GM12891 (cell line): Measurements from ENCODE around the gene CD164L2.

Source experiments
- DNase-seq: peaks from one replicate; pipeline ENCODE4 v3.0.0; 2011; ENCODE audit warnings: low spot score; ENCODE audit not compliant: insufficient read length
- FAIRE-seq: peaks from 2 replicates; lab custom pipeline; 2011; peaks lifted over from hg19 to GRCh38; lab: Jason Lieb, UNC
- PAX5 ChIP-seq: IDR thresholded peaks from 2 replicates; pipeline ENCODE4 v1.6.1; 2011; ENCODE audit warnings: low read length, moderate library complexity, mild to moderate bottlenecking; ENCODE audit not compliant: insufficient read depth, severe bottlenecking
- POLR2A ChIP-seq: IDR thresholded peaks from 2 replicates; pipeline ENCODE4 v1.6.1; 2011; ENCODE audit warnings: low read depth, low read length, control low read depth
- POLR2AphosphoS5 ChIP-seq: IDR thresholded peaks from 2 replicates; pipeline ENCODE4 v1.6.1; 2011; ENCODE audit warnings: low read depth, low read length, control low read depth
- POU2F2 ChIP-seq: IDR thresholded peaks from 2 replicates; pipeline ENCODE4 v1.6.1; 2011; ENCODE audit warnings: low read depth, mild to moderate bottlenecking, control low read depth, low read length, moderate library complexity
- SPI1 ChIP-seq: IDR thresholded peaks from 2 replicates; pipeline ENCODE4 v1.6.1; 2011; ENCODE audit warnings: low read depth, low read length, control low read depth
- TAF1 ChIP-seq: IDR thresholded peaks from 2 replicates; pipeline ENCODE4 v1.6.1; 2011; ENCODE audit warnings: low read depth, low read length, control low read depth

CD164L2 gene

GRCh38 chr1:27405074-27405473, 21.9 kb upstream of the CD164L2 start:
- FAIRE-seq (no peak), DNase-seq (no peak)
- no peak for TF ChIP-seq SPI1
- no peak for TF ChIP-seq POLR2AphosphoS5
- no peak for TF ChIP-seq TAF1
- TF ChIP-seq PAX5, result no peak
- no peak for TF ChIP-seq POU2F2
- TF ChIP-seq POLR2A, result no peak

GRCh38 chr1:27403931-27404330, 20.8 kb upstream of the CD164L2 start:
- no peak for DNase-seq
- TF ChIP-seq SPI1 (no peak), POU2F2 (no peak), POLR2A (no peak), TAF1 (no peak), PAX5 (no peak), POLR2AphosphoS5 (no peak)
- no peak for FAIRE-seq

GRCh38 chr1:27403065-27403726, 20.1 kb upstream of the CD164L2 start:
- peak; percentile 68 for DNase-seq
- TF ChIP-seq POU2F2, result peak; percentile 16; the same call in 1 of the 2 replicates
- no peak for TF ChIP-seq POLR2A
- FAIRE-seq, result peak; percentile 82

GRCh38 chr1:27402349-27402754, 19.2 kb upstream of the CD164L2 start:
- FAIRE-seq (no peak), DNase-seq (no peak)
- TF ChIP-seq PAX5, result no peak
- no peak for TF ChIP-seq SPI1
- TF ChIP-seq POLR2AphosphoS5, result 0 out of 2 replicates have a peak, but pooled peaks have one; percentile 42

GRCh38 chr1:27400963-27401341, 17.8 kb upstream of the CD164L2 start:
- FAIRE-seq (no peak), DNase-seq (no peak)
- TF ChIP-seq SPI1 (no peak), POU2F2 (no peak), POLR2AphosphoS5 (0 out of 2 replicates have a peak, but pooled peaks have one; percentile 24), PAX5 (no peak), POLR2A (0 out of 2 replicates have a peak, but pooled peaks have one; percentile 29), TAF1 (no peak)

- DNase-seq, result no peak
- TF ChIP-seq POLR2A, result no peak; the same call in 1 of the 2 replicates
- TF ChIP-seq POU2F2, result peak; percentile 50; the same call in 1 of the 2 replicates
- peak; percentile 45 for FAIRE-seq
Observed at GRCh38 chr1:27400082-27400962, 17.2 kb upstream of the CD164L2 start.

- DNase-seq, result no peak
- no peak for FAIRE-seq
- no peak for TF ChIP-seq SPI1
- TF ChIP-seq POU2F2, result no peak
- TF ChIP-seq POLR2AphosphoS5, result peak; percentile 6; the same call in 1 of the 2 replicates
- no peak for TF ChIP-seq PAX5
Observed at GRCh38 chr1:27399251-27400025, 16.3 kb upstream of the CD164L2 start.

GRCh38 chr1:27398405-27399149, 15.4 kb upstream of the CD164L2 start:
- TF ChIP-seq PAX5 (no peak), POLR2A (no peak), TAF1 (no peak), POLR2AphosphoS5 (no peak; the same call in 1 of the 2 replicates), SPI1 (no peak), POU2F2 (no peak)
- DNase-seq, result no peak
- FAIRE-seq, result no peak

- no peak for FAIRE-seq
- no peak for TF ChIP-seq POU2F2
- no peak for TF ChIP-seq TAF1
- no peak for TF ChIP-seq PAX5
- no peak for TF ChIP-seq POLR2AphosphoS5
- no peak for TF ChIP-seq SPI1
- no peak for TF ChIP-seq POLR2A
- no peak for DNase-seq
Observed at GRCh38 chr1:27397749-27398148, 14.6 kb upstream of the CD164L2 start.
